Measurements from ENCODE around the gene LMF1. TPM values are rescaled to one million over a fixed set of nuclear protein-coding genes. Genes with fewer than 3 reads are reported as not detected.

LMF1 gene
- total and polyA plus RNA-seq, 2 of the 8 experiments (the other 6 are each of a cell fraction or from before 2014, with no cell fraction given) = 3.5 to 9.1 TPM

DNA sequence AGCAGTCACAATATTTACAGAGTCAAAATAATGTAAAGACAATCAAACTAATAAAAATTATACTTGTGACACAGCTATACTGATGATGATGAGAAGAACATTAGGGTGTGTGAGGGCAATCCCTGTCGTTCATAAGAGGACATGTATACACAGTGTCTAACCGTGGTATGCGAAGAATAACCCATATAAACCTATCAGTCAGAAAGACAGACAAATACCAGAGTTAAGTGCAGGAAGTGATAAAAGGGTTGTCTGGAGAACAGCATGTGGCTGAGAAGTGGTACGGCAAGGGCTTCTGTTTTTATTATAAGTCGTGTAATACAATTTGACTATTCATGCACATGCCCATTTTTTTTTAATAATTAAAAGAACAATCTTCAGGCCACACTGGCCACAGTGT is 46.7 kb downstream of the LMF1 start:
- Histone ChIP-seq H2BK12ac (ENCODE audit: low read depth, low read length) (no peak overlapping the region), H4K5ac (ENCODE audit: insufficient read length, low read depth, low read length) (no peak overlapping the region), H3K9ac (replicated peaks in 1 of 4; ENCODE audit: extremely low read depth in 1 of 4, low read depth in 3 of 4, low read length in 3 of 4) (no peak overlapping the region), H3K4me1 (replicated peaks in 1 of 4; ENCODE audit: control insufficient read depth in 3 of 4, insufficient read depth in 4 of 4, low read length in 3 of 4) (peaks cover 0 to under 1% (median 0%) of the 10 kb centered on the region in 4 experiments; a peak in 1 of 7 replicates), H3K4me3 (ENCODE audit: extremely low read depth in 1 of 4, insufficient read depth in 2 of 4, low read depth in 3 of 4, low read length in 4 of 4) (no peak overlapping the region), H3K23me2 (ENCODE audit: low read depth, low read length) (no peaks in the 10 kb centered on the region), H3K56ac (replicated peaks; ENCODE audit: insufficient read length, low read depth, low read length) (no peak overlapping the region), H2BK15ac (ENCODE audit: low read length) (no peak overlapping the region), H2BK120ac (replicated peaks; ENCODE audit: low read depth, low read length) (no peak overlapping the region), H3K23ac (ENCODE audit: insufficient read length) (no peak overlapping the region), H3K79me2 (ENCODE audit: control insufficient read depth in 1 of 2, insufficient read depth in 2 of 2, low read length in 2 of 2) (no peaks in the 10 kb centered on the region), H3K18ac (ENCODE audit: extremely low read depth, low read length) (no peak overlapping the region), H2BK20ac (ENCODE audit: low read length) (no peak overlapping the region), H3K9me3 (ENCODE audit: insufficient read depth in 2 of 2, low read depth in 1 of 2, low read length in 1 of 2) (peaks cover 46 to 73% of the 10 kb centered on the region in 2 experiments), H2AK5ac (ENCODE audit: low read depth, low read length) (no peak overlapping the region), H4K8ac (ENCODE audit: extremely low read depth, insufficient read depth, low read length) (no peak overlapping the region), H3K4me2 (ENCODE audit: insufficient read depth in 1 of 2, low read depth in 2 of 2, low read length in 2 of 2) (no peak overlapping the region), H3K27me3 (replicated peaks in 1 of 4; ENCODE audit: control insufficient read depth in 3 of 4, extremely low read depth in 1 of 4, insufficient read depth in 3 of 4, low read length in 3 of 4) (no peaks in the 10 kb centered on the region), H3K4ac (replicated peaks; ENCODE audit: insufficient read length, low read depth, low read length) (no peak overlapping the region), H3K14ac (ENCODE audit: insufficient read length) (no peak overlapping the region), H2BK5ac (ENCODE audit: low read depth, low read length) (no peak overlapping the region), H3K36me3 (ENCODE audit: control insufficient read depth in 2 of 4, insufficient read depth in 4 of 4, low read length in 3 of 4) (peaks cover 0 to 4% (median 0%) of the 10 kb centered on the region in 4 experiments; a peak in 1 of 8 replicates), H2AFZ (ENCODE audit: low read length) (no peak overlapping the region), H3K79me1 (ENCODE audit: low read depth, low read length) (peaks cover 2% of the 10 kb centered on the region; the same call in 1 of the 2 replicates), H3K27ac (ENCODE audit: low read depth, low read length) (no peak overlapping the region), H4K20me1 (replicated peaks in 1 of 2; ENCODE audit: control insufficient read depth in 1 of 2, insufficient read depth in 2 of 2, low read length in 2 of 2) (no peaks in the 10 kb centered on the region), H4K91ac (replicated peaks; ENCODE audit: insufficient read length, low read length) (no peak overlapping the region)
- FAIRE-seq = no peak
- 86% methylated on average over 5 of the region's 5 CpGs; no CpG with 5 or more reads in 1 of the 2 experiments for WGBS, 2 experiments (ENCODE audit: extremely low coverage in 1 of 2, insufficient coverage in 1 of 2, insufficient read length in 1 of 2, insufficient replicate concordance in 2 of 2, low coverage in 1 of 2, low lambda C conversion rate in 2 of 2, missing lambda C conversion rate in 1 of 2)
- CTCF ChIA-PET (ENCODE audit: partially characterized antibody) = interaction anchor here (1.4 kb wide), 1 partner anchor 133 kb away, joined by 3 read pairs; no protein-coding TSS in a partner anchor
- POLR2A ChIA-PET (ENCODE audit: partially characterized antibody) = no interaction called here
- DNase-seq (ENCODE audit: low read depth in 1 of 2, low spot score in 2 of 2) = no peak
- no peak for TF ChIP-seq KDM5A (IDR thresholded peaks at IDR 0.05; ENCODE audit: low read length)
- TF ChIP-seq TCF12 (IDR thresholded peaks at IDR 0.05; ENCODE audit: low read depth, low read length) = no peak
- TF ChIP-seq, protein P1, sequence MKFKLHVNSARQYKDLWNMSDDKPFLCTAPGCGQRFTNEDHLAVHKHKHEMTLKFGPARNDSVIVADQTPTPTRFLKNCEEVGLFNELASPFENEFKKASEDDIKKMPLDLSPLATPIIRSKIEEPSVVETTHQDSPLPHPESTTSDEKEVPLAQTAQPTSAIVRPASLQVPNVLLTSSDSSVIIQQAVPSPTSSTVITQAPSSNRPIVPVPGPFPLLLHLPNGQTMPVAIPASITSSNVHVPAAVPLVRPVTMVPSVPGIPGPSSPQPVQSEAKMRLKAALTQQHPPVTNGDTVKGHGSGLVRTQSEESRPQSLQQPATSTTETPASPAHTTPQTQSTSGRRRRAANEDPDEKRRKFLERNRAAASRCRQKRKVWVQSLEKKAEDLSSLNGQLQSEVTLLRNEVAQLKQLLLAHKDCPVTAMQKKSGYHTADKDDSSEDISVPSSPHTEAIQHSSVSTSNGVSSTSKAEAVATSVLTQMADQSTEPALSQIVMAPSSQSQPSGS (IDR thresholded peaks at IDR 0.05; ENCODE audit: low read length) = no peak
- TF ChIP-seq RFX5 (IDR thresholded peaks at IDR 0.05; ENCODE audit: borderline replicate concordance, low read depth, low read length) = no peak
- no peak for TF ChIP-seq FOSL1 (IDR thresholded peaks at IDR 0.05; ENCODE audit: insufficient read depth, low read depth, low read length)
- TF ChIP-seq PHF8 (conservative IDR thresholded peaks at IDR 0.05; ENCODE audit: low read depth, low read length) = no peak
- no peak for TF ChIP-seq TBP (IDR thresholded peaks at IDR 0.05; ENCODE audit: low read depth, low read length)
- no peak for TF ChIP-seq ZNF274 (IDR thresholded peaks at IDR 0.05; ENCODE audit: borderline replicate concordance, extremely low read depth, low read length)
- TF ChIP-seq RBBP5 (IDR thresholded peaks at IDR 0.05; ENCODE audit: borderline replicate concordance, low read depth, low read length) = no peak
- TF ChIP-seq EZH2 (IDR thresholded peaks at IDR 0.05; ENCODE audit: low read depth, low read length, severe bottlenecking) = no peak
- TF ChIP-seq CBX8 (IDR thresholded peaks at IDR 0.05; ENCODE audit: borderline replicate concordance, low read depth, low read length) = no peak

Measured in H1 (cell line).